K562 (cell line): ENCODE measurements around the gene GRXCR1. TPM values are rescaled to one million over a fixed set of nuclear protein-coding genes. Genes with fewer than 3 reads are reported as not detected.

Source experiments
- ATAC-seq: fragments of 200-7000 bp; cut with Tn5 transposase; 3 replicates; pipeline ENCODE4 v1.9.1; 2020; ENCODE audit warnings: moderate library complexity
- BruUV-seq: library from RNA; stranded (reverse); fragments of 400-500 nt; replicated peaks from 2 replicates; lab custom pipeline; 2021; lab: Mats Ljungman, UMichigan
- CTCF ChIA-PET: fragments of 300-600 bp; formaldehyde crosslinking; extraction: SDS; loops from one replicate; lab custom pipeline; 2021; ENCODE audit warnings: low intra/inter-chr PET ratio; lab: Yijun Ruan, JAX
- POLR2A ChIA-PET: fragments of 300-600, 350-650 bp; sonication (Branson Sonifier 250); formaldehyde crosslinking; extraction: SDS; loops from one replicate; lab custom pipeline; 2021; ENCODE audit warnings: antibody characterized with exemption, inconsistent platforms; lab: Yijun Ruan, JAX
- DNase-seq, 4 experiments: peaks; one replicate each; pipeline versions ENCODE4 v3.0.0 to v3.0.0-alpha.2; 2011 to 2018; ENCODE audit warnings: low spot score in 3 of 4, mixed read lengths in 3 of 4; ENCODE audit errors: extremely low read depth in 1 of 4
- FAIRE-seq: peaks from 2 replicates; lab custom pipeline; 2011; peaks lifted over from hg19 to GRCh38; lab: Jason Lieb, UNC
- H2AFZ ChIP-seq: 2 replicates; pipeline ENCODE4 v1.6.0; 2011; ENCODE audit warnings: low read depth, low read length, control low read depth, inconsistent platforms
- H3K27ac ChIP-seq: fragments of 200-600 bp; 3 replicates; pipeline ENCODE4 v1.8.0; 2011; ENCODE audit warnings: low read depth, mild to moderate bottlenecking, control low read depth, inconsistent platforms, low read length, moderate library complexity, mixed read lengths; ENCODE audit errors: extremely low read depth
- H3K27me3 ChIP-seq, 2 experiments: fragments of 300-600 bp in 1 of 2; 2 replicates in 1 of 2; 3 replicates in 1 of 2; pipeline versions ENCODE4 v1.6.0 to v1.8.0; 2011; ENCODE audit warnings: inconsistent platforms in 2 of 2, low read length in 2 of 2, mild to moderate bottlenecking in 1 of 2, mixed read lengths in 1 of 2, moderate library complexity in 1 of 2; ENCODE audit not compliant: control insufficient read depth in 2 of 2, insufficient read depth in 2 of 2
- H3K36me3 ChIP-seq: fragments of 300-600 bp; 3 replicates; pipeline ENCODE4 v1.8.0; 2011; ENCODE audit warnings: mild to moderate bottlenecking, low read length, inconsistent platforms; ENCODE audit not compliant: control insufficient read depth, insufficient read depth
- H3K4me1 ChIP-seq, 2 experiments: fragments of 200-600 bp in 1 of 2; replicated peaks in 1 of 2; 2 replicates in 1 of 2; 3 replicates in 1 of 2; pipeline versions ENCODE4 v1.5.1 to v1.8.0; 2011; ENCODE audit warnings: inconsistent platforms in 2 of 2, low read length in 2 of 2, mild to moderate bottlenecking in 1 of 2, mixed read lengths in 1 of 2, moderate library complexity in 1 of 2; ENCODE audit not compliant: control insufficient read depth in 2 of 2, insufficient read depth in 2 of 2
- H3K4me2 ChIP-seq: 2 replicates; pipeline ENCODE4 v1.6.1; 2011; ENCODE audit warnings: low read length, control low read depth, inconsistent platforms, mixed read lengths; ENCODE audit not compliant: insufficient read depth
- H3K4me3 ChIP-seq: fragments of 200-600 bp; sonication (generic), shearing (Covaris generic); 2 replicates; pipeline ENCODE4 v1.5.1; 2016; ENCODE audit warnings: control low read depth, inconsistent platforms
- H3K79me2 ChIP-seq: fragments of 200-600 bp; 3 replicates; pipeline ENCODE4 v1.8.0; 2011; ENCODE audit warnings: low read length, inconsistent platforms; ENCODE audit not compliant: control insufficient read depth, insufficient read depth
- H3K9ac ChIP-seq, 2 experiments: 2 replicates each; pipeline versions ENCODE4 v1.6.0 to v1.6.1; 2011; ENCODE audit warnings: low read depth in 2 of 2, low read length in 2 of 2, control low read depth in 1 of 2, inconsistent platforms in 1 of 2, mild to moderate bottlenecking in 1 of 2, mixed read lengths in 1 of 2; ENCODE audit not compliant: insufficient read depth in 1 of 2
- H3K9me1 ChIP-seq: one replicate; pipeline ENCODE4 v1.6.0; 2011; ENCODE audit warnings: inconsistent platforms, mild to moderate bottlenecking, low read length, moderate library complexity; ENCODE audit not compliant: control insufficient read depth, insufficient read depth
- H3K9me3 ChIP-seq: replicated peaks from 2 replicates; pipeline ENCODE4 v1.5.1; 2011; ENCODE audit warnings: low read depth, low read length, inconsistent platforms; ENCODE audit not compliant: control insufficient read depth, insufficient read depth
- H4K20me1 ChIP-seq: replicated peaks from 2 replicates; pipeline ENCODE4 v1.6.1; 2011; ENCODE audit warnings: low read length, inconsistent platforms, mixed read lengths; ENCODE audit not compliant: control insufficient read depth, insufficient read depth
- CEBPB ChIP-seq: fragments of 450-650 bp; IDR thresholded peaks from 2 replicates; pipeline ENCODE4 v1.6.1; 2016; ENCODE audit warnings: missing genetic modification characterization, missing compliant biosample characterization
- CTCFL ChIP-seq: IDR thresholded peaks from 2 replicates; pipeline ENCODE4 v1.6.1; 2011; ENCODE audit warnings: borderline replicate concordance, low read depth, mild to moderate bottlenecking, moderate library complexity, low read length; ENCODE audit not compliant: insufficient read depth, poor library complexity, severe bottlenecking
- HMBOX1 ChIP-seq: sonication (generic); IDR thresholded peaks from 2 replicates; pipeline ENCODE4 v1.6.1; 2016
- MAFK ChIP-seq: IDR thresholded peaks from 2 replicates; pipeline ENCODE4 v1.6.1; 2011; ENCODE audit warnings: low read length, improper control_type of control experiment
- MCM7 ChIP-seq, 2 experiments: fragments of 450-650 bp; IDR thresholded peaks; 2 replicates each; pipeline ENCODE4 v1.6.1; 2016 to 2018
- MYBL2 ChIP-seq, 2 experiments: fragments of 450-650 bp in 1 of 2; sonication (generic) in 1 of 2; formaldehyde crosslinking in 1 of 2; IDR thresholded peaks; 2 replicates each; pipeline versions ENCODE4 v1.6.1 to v1.8.1; 2017 to 2022; ENCODE audit warnings: borderline replicate concordance in 1 of 2, inconsistent platforms in 1 of 2, low read depth in 1 of 2, mild to moderate bottlenecking in 1 of 2, missing genetic modification reagents in 1 of 2, moderate library complexity in 1 of 2
- NR2F6 ChIP-seq: fragments of 450-650 bp; formaldehyde crosslinking; IDR thresholded peaks from 2 replicates; pipeline ENCODE4 v1.4.0; 2020; ENCODE audit warnings: mild to moderate bottlenecking
- POLR2H ChIP-seq: IDR thresholded peaks from 2 replicates; pipeline ENCODE4 v1.6.1; 2016; ENCODE audit warnings: missing genetic modification characterization, low read depth, mild to moderate bottlenecking, control low read depth, missing compliant biosample characterization, moderate library complexity
- RUNX1 ChIP-seq: sonication (generic); IDR thresholded peaks from 2 replicates; pipeline ENCODE4 v1.6.1; 2016; ENCODE audit warnings: antibody characterized with exemption, low read depth
- SP2 ChIP-seq: IDR thresholded peaks from 2 replicates; pipeline ENCODE4 v1.6.1; 2011; ENCODE audit warnings: mild to moderate bottlenecking, low read depth, low read length, moderate library complexity; ENCODE audit not compliant: poor library complexity, severe bottlenecking; ENCODE audit errors: extremely low read depth
- XRCC5 ChIP-seq: fragments of 200-400 bp; formaldehyde crosslinking; IDR thresholded peaks from 2 replicates; pipeline ENCODE4 v1.6.1; 2017; ENCODE audit warnings: low read depth, mild to moderate bottlenecking, low read length
- ZBTB8A ChIP-seq: fragments of 450-650 bp; IDR thresholded peaks from 2 replicates; pipeline ENCODE4 v1.6.1; 2018; ENCODE audit warnings: mild to moderate bottlenecking, moderate library complexity; ENCODE audit not compliant: partially characterized antibody
- ZC3H4 ChIP-seq: sonication (generic); formaldehyde crosslinking; IDR thresholded peaks from 2 replicates; pipeline ENCODE4 v1.9.0; 2021; ENCODE audit warnings: missing genetic modification reagents, borderline replicate concordance
- ZNF561 ChIP-seq: fragments of 450-650 bp; formaldehyde crosslinking; conservative IDR thresholded peaks from 2 replicates; pipeline ENCODE4 v1.4.0; 2020; ENCODE audit warnings: mild to moderate bottlenecking, moderate library complexity
- WGBS: fragments of 100-300 bp; shearing (Covaris generic); methylation state at CpG from one replicate; pipeline ENCODE4 v1.1.6; 2016; ENCODE audit warnings: low coverage, mixed read lengths; ENCODE audit not compliant: insufficient coverage; ENCODE audit errors: missing lambda C conversion rate; 5-methylcytosine and 5-hydroxymethylcytosine counted together
- in situ Hi-C: fragments of 300-500 bp; cut with MboI; formaldehyde crosslinking; loops from 4 replicates; pipeline ENCODE4 v1.15.0; 2018; ENCODE audit warnings: inconsistent platforms, mixed read lengths
- intact Hi-C: fragments of 100-400 bp; cut with micrococcal nuclease; formaldehyde crosslinking; loops from 2 replicates; pipeline ENCODE4 v1.14.2; 2022
- polyA plus RNA-seq, 8 experiments: library from polyadenylated mRNA; depleted of rRNA in 4 of 8; stranded (reverse) in 5 of 8; unstranded in 3 of 8; fragments of >200 nt; fragmentation: Nextera tagmentation in 2 of 8; fragmentation: Illumina TruSeq in 1 of 8; extraction: Ambion mirVana in 2 of 8; extraction: Trizol in 1 of 8; gene quantifications; 2 replicates each; pipeline versions ENCODE4 v1.2.1 to v1.2.3, GENCODE V29; 2011 to 2014; ENCODE audit warnings: inconsistent platforms in 1 of 8, missing spikeins in 1 of 8
- total RNA-seq, 7 experiments: library from RNA; depleted of rRNA in 6 of 7; stranded (reverse); fragments of >200 nt in 6 of 7; fragmentation: Illumina TruSeq in 2 of 7; extraction: Trizol in 2 of 7; gene quantifications; 2 replicates each; pipeline versions ENCODE4 v1.2.1 to v1.2.3, GENCODE V29; 2011 to 2021; ENCODE audit warnings: low replicate concordance in 1 of 7

The GRXCR1 gene
- total and polyA plus RNA-seq, 9 of the 15 experiments (the other 6 are each of a cell fraction or from before 2014, with no cell fraction given): not detected

GRCh38 chr4:42942216-42942615 lies 49.7 kb downstream of the GRXCR1 start:
- ATAC-seq: no peak
- H4K20me1 ChIP-seq: no peaks in the 10 kb centered on the region
- H3K4me1 ChIP-seq: no peaks in the 10 kb centered on the region
- TF ChIP-seq POLR2H (tag): no peak
- TF ChIP-seq XRCC5: no peak
- TF ChIP-seq ZNF561 (CRISPR knock-in tag): no peak
- TF ChIP-seq CEBPB: no peak
- TF ChIP-seq SP2: no peak
- no peak for TF ChIP-seq CTCFL
- no peak for TF ChIP-seq HMBOX1
- no peak for TF ChIP-seq ZC3H4 (CRISPR knock-in tag)
- TF ChIP-seq MCM7 (IDR thresholded peaks at IDR 0.05): no peak
- TF ChIP-seq MAFK: no peak
- TF ChIP-seq RUNX1: no peak
- no peak for TF ChIP-seq NR2F6 (CRISPR knock-in tag)
- TF ChIP-seq ZBTB8A: no peak
- no peak for TF ChIP-seq MYBL2 (IDR thresholded peaks at IDR 0.05; ENCODE audit: low read depth)
- TF ChIP-seq MYBL2 (CRISPR knock-in tag; IDR thresholded peaks at IDR 0.05; ENCODE audit: borderline replicate concordance): no peak
- H3K9me1 ChIP-seq: no peaks in the 10 kb centered on the region
- H3K27me3 ChIP-seq: no peaks in the 10 kb centered on the region
- in situ Hi-C loops (no loop called here), intact Hi-C loops (no loop called here)
- no peaks in the 10 kb centered on the region for H3K79me2 ChIP-seq
- no peak for FAIRE-seq
- H3K9ac ChIP-seq: no peak overlapping the region
- POLR2A ChIA-PET: no interaction called here
- no TSS peak for BruUV-seq
- no peak for DNase-seq
- no peak overlapping the region for H3K4me3 ChIP-seq
- H2AFZ ChIP-seq: no peak overlapping the region
- no peak overlapping the region for H3K27ac ChIP-seq
- H3K9me3 ChIP-seq: no peaks in the 10 kb centered on the region
- no peak overlapping the region for H3K4me2 ChIP-seq
- H3K36me3 ChIP-seq: no peaks in the 10 kb centered on the region
- CTCF ChIA-PET: no interaction called here
- 0% methylated on average over 1 of the region's 1 CpG for WGBS
